Measurements from ENCODE around the gene PTPRT. TPM values are rescaled to one million over a fixed set of nuclear protein-coding genes. Genes with fewer than 3 reads are reported as not detected.

PTPRT gene
- total and polyA plus RNA-seq, 10 of the 15 experiments (the other 5 are each of a cell fraction or from before 2014, with no cell fraction given) = not detected

- no peak for TF ChIP-seq CUX1 (IDR thresholded peaks at IDR 0.05; ENCODE audit: insufficient replicate concordance, low read depth, low read length)
These were observed 759.8 kb downstream of the PTPRT start (continued) for GRCh38 chr20:42429761-42430458.

GRCh38 chr20:42419814-42420532, 769.7 kb downstream of the PTPRT start:
- in situ Hi-C loops (cut with MboI) = no loop called here
- ChIA-PET RAD21 (ENCODE audit: unreplicated experiment) (no interaction called here), SMC1A (ENCODE audit: uncharacterized antibody, unreplicated experiment) (no interaction called here), CTCF (no interaction called here), POLR2A (no interaction called here)
- Histone ChIP-seq H3K9ac (ENCODE audit: control insufficient read depth, insufficient read depth, low read length) (no peak overlapping the region), H2AFZ (ENCODE audit: control insufficient read depth, low read depth, low read length) (no peak overlapping the region), H3K36me3 (ENCODE audit: control insufficient read depth in 2 of 2, insufficient read depth in 2 of 2, low read length in 1 of 2) (no peaks in the 10 kb centered on the region), H3K9me3 (replicated peaks; ENCODE audit: control insufficient read depth, insufficient read depth, low read length) (no peaks in the 10 kb centered on the region), H3K27ac (ENCODE audit: control insufficient read depth, insufficient read depth) (no peak overlapping the region), H3K4me3 (no peak overlapping the region), H3K79me2 (ENCODE audit: control insufficient read depth, insufficient read depth, low read length) (no peaks in the 10 kb centered on the region), H3K27me3 (replicated peaks in 1 of 2; ENCODE audit: control insufficient read depth in 2 of 2, insufficient read depth in 2 of 2, low read length in 1 of 2) (no peaks in the 10 kb centered on the region; a peak in 1 of 4 replicates), H3K4me1 (ENCODE audit: control insufficient read depth, insufficient read depth, low read length) (no peaks in the 10 kb centered on the region), H4K20me1 (ENCODE audit: control insufficient read depth, insufficient read depth) (no peaks in the 10 kb centered on the region), H3K4me2 (ENCODE audit: control insufficient read depth, insufficient read depth) (no peak overlapping the region)
- intact Hi-C loops (cut with micrococcal nuclease; ENCODE audit: unreplicated experiment) = no loop called here
- DNase-seq (ENCODE audit: low read depth, low spot score) (no peak), ATAC-seq (no peak), FAIRE-seq (no peak)
- BruUV-seq (replicated peaks) = no TSS peak
- WGBS (ENCODE audit: insufficient coverage, insufficient replicate concordance, low lambda C conversion rate, missing lambda C conversion rate) = 27% methylated on average over 15 of the region's 15 CpGs
- no peak for TF ChIP-seq HSF1 (IDR thresholded peaks at IDR 0.05; ENCODE audit: low read depth, low read length)
- TF ChIP-seq ATF3 (IDR thresholded peaks at IDR 0.05; ENCODE audit: borderline replicate concordance, extremely low read depth, low read depth, low read length) = no peak
- no peak for TF ChIP-seq IRF4 (IDR thresholded peaks at IDR 0.05; ENCODE audit: low read depth, low read length)
- no peak for TF ChIP-seq BRCA1 (IDR thresholded peaks at IDR 0.05; ENCODE audit: low read depth, low read length)
- no peak for TF ChIP-seq RB1 (IDR thresholded peaks at IDR 0.05; ENCODE audit: borderline replicate concordance)
- no peak for TF ChIP-seq IRF5 (IDR thresholded peaks at IDR 0.05; ENCODE audit: borderline replicate concordance)
- no peak for TF ChIP-seq RELB (IDR thresholded peaks at IDR 0.05; ENCODE audit: low read depth)
- TF ChIP-seq SP1 (IDR thresholded peaks at IDR 0.05; ENCODE audit: low read depth, low read length) = no peak
- no peak for TF ChIP-seq SIX5 (IDR thresholded peaks at IDR 0.05; ENCODE audit: low read depth, low read length, severe bottlenecking)
